ENCODE data around the gene ATOSA.
A peak's percentile ranks its signal among the peaks of the same experiment; 100 is the strongest.

Gene ATOSA

GRCh38 chr15:52679232-52680040 is at the start of gene ATOSA:
TSS of gene ATOSA (minus strand) at chr15:52679388. CDS start at chr15:52678021, 1,367 bp downstream.
- peak; percentile 72 to 81 for DNase-seq (ENCODE audit: low read depth in 2 of 2)

- DNase-seq (ENCODE audit: low read depth in 2 of 2): no peak
Measured at GRCh38 chr15:52728899-52729298, 49.7 kb upstream of the ATOSA start.

GRCh38 chr15:52727815-52728214 is 48.6 kb upstream of the ATOSA start:
- DNase-seq (ENCODE audit: low read depth in 2 of 2): no peak

- DNase-seq (ENCODE audit: low read depth in 2 of 2): no peak
Measured at GRCh38 chr15:52726195-52726594, 47.0 kb upstream of the ATOSA start.

- DNase-seq (ENCODE audit: low read depth in 2 of 2): no peak
Measured at GRCh38 chr15:52718551-52718950, 39.4 kb upstream of the ATOSA start.

- no peak for DNase-seq (ENCODE audit: low read depth in 2 of 2)
Measured at GRCh38 chr15:52717924-52718323, 38.7 kb upstream of the ATOSA start.

- DNase-seq (ENCODE audit: low read depth in 2 of 2): no peak
Measured at GRCh38 chr15:52717481-52717880, 38.3 kb upstream of the ATOSA start.

- DNase-seq (ENCODE audit: low read depth in 2 of 2): no peak
Measured at GRCh38 chr15:52716536-52716935, 37.3 kb upstream of the ATOSA start.

- no peak for DNase-seq (ENCODE audit: low read depth in 2 of 2)
Measured at GRCh38 chr15:52715411-52715810, 36.2 kb upstream of the ATOSA start.

- DNase-seq (ENCODE audit: low read depth in 2 of 2): no peak
Measured at GRCh38 chr15:52714968-52715367, 35.8 kb upstream of the ATOSA start.

GRCh38 chr15:52710708-52711389 is 31.7 kb upstream of the ATOSA start:
- DNase-seq (ENCODE audit: low read depth in 2 of 2): no peak

GRCh38 chr15:52710050-52710707 is 31.0 kb upstream of the ATOSA start:
- no peak for DNase-seq (ENCODE audit: low read depth in 2 of 2)

GRCh38 chr15:52709187-52709981 is 30.2 kb upstream of the ATOSA start:
- DNase-seq (ENCODE audit: low read depth in 2 of 2): no peak

- DNase-seq (ENCODE audit: low read depth in 2 of 2): no peak
Measured at GRCh38 chr15:52706091-52706490, 26.9 kb upstream of the ATOSA start.

- DNase-seq (ENCODE audit: low read depth in 2 of 2): no peak
Measured at GRCh38 chr15:52702390-52702789, 23.2 kb upstream of the ATOSA start.

GRCh38 chr15:52699457-52699856 is 20.3 kb upstream of the ATOSA start:
- DNase-seq (ENCODE audit: low read depth in 2 of 2): no peak

GRCh38 chr15:52698514-52698913 is 19.3 kb upstream of the ATOSA start:
- DNase-seq (ENCODE audit: low read depth in 2 of 2): no peak

- DNase-seq (ENCODE audit: low read depth in 2 of 2): no peak
Measured at GRCh38 chr15:52697051-52697450, 17.9 kb upstream of the ATOSA start.

GRCh38 chr15:52695154-52695553 is 16.0 kb upstream of the ATOSA start:
- DNase-seq (ENCODE audit: low read depth in 2 of 2): no peak

- no peak for DNase-seq (ENCODE audit: low read depth in 2 of 2)
Measured at GRCh38 chr15:52689562-52689961, 10.4 kb upstream of the ATOSA start.

GRCh38 chr15:52683580-52683979 is 4.4 kb upstream of the ATOSA start:
- no peak for DNase-seq (ENCODE audit: low read depth in 2 of 2)

GRCh38 chr15:52682781-52683180 is 3.6 kb upstream of the ATOSA start:
- no peak for DNase-seq (ENCODE audit: low read depth in 2 of 2)

Data from stimulated activated CD8-positive, alpha-beta memory T cell treated with anti-CD3 and anti-CD28 coated beads, Interleukin-15, amount 100 ng/mL, for 4 hours (primary cell).